Mesenchymal stem cell (in vitro differentiated cells and primary cell): Measurements from ENCODE around the gene PLCB1.
A peak's percentile ranks its signal among the peaks of the same experiment; 100 is the strongest.

Source experiments
- DNase-seq: peaks from one replicate; pipeline ENCODE4 v3.0.0-alpha.2; 2013
- H2AFZ ChIP-seq: one replicate; pipeline ENCODE4 v1.6.1; 2013; ENCODE audit warnings: low read depth, mild to moderate bottlenecking, control low read depth, inconsistent platforms, low read length, moderate library complexity
- H2AK5ac ChIP-seq: 2 replicates; pipeline ENCODE4 v1.6.1; 2013; ENCODE audit warnings: low read length, moderate library complexity, mild to moderate bottlenecking, inconsistent platforms; ENCODE audit not compliant: severe bottlenecking
- H2BK120ac ChIP-seq: one replicate; pipeline ENCODE4 v1.6.1; 2013; ENCODE audit warnings: low read depth, mild to moderate bottlenecking, inconsistent platforms, low read length, moderate library complexity
- H2BK12ac ChIP-seq, 2 experiments: one replicate each; pipeline ENCODE4 v1.6.1; 2013; ENCODE audit warnings: inconsistent platforms in 2 of 2, low read length in 2 of 2, mild to moderate bottlenecking in 2 of 2, moderate library complexity in 2 of 2, control low read depth in 1 of 2
- H2BK15ac ChIP-seq: one replicate; pipeline ENCODE4 v1.6.1; 2013; ENCODE audit warnings: mild to moderate bottlenecking, low read depth, inconsistent platforms; ENCODE audit not compliant: poor library complexity, severe bottlenecking
- H2BK5ac ChIP-seq: 2 replicates; pipeline ENCODE4 v1.6.1; 2013; ENCODE audit warnings: low read depth, mild to moderate bottlenecking, low read length, control low read depth, inconsistent platforms; ENCODE audit not compliant: poor library complexity, severe bottlenecking
- H3K14ac ChIP-seq, 2 experiments: one replicate each; pipeline ENCODE4 v1.6.1; 2013; ENCODE audit warnings: inconsistent platforms in 2 of 2, low read length in 2 of 2, control low read depth in 1 of 2, mild to moderate bottlenecking in 1 of 2, moderate library complexity in 1 of 2
- H3K18ac ChIP-seq, 2 experiments: one replicate each; pipeline ENCODE4 v1.6.1; 2013; ENCODE audit warnings: inconsistent platforms in 2 of 2, low read length in 2 of 2, control low read depth in 1 of 2, low read depth in 1 of 2, mild to moderate bottlenecking in 1 of 2
- H3K23ac ChIP-seq, 2 experiments: one replicate each; pipeline ENCODE4 v1.6.1; 2013; ENCODE audit warnings: inconsistent platforms in 2 of 2, low read length in 2 of 2, mild to moderate bottlenecking in 2 of 2, moderate library complexity in 2 of 2, control low read depth in 1 of 2
- H3K27ac ChIP-seq: 2 replicates; pipeline ENCODE4 v1.5.1; 2013; ENCODE audit warnings: mild to moderate bottlenecking, moderate library complexity, low read length, control low read depth, inconsistent platforms; ENCODE audit not compliant: poor library complexity, severe bottlenecking
- H3K27me3 ChIP-seq, 2 experiments: 2 replicates each; pipeline versions ENCODE4 v1.6.1 to v1.7.0; 2013; ENCODE audit warnings: low read length in 2 of 2, mild to moderate bottlenecking in 2 of 2, moderate library complexity in 2 of 2, control low read depth in 1 of 2, inconsistent platforms in 1 of 2; ENCODE audit not compliant: control insufficient read depth in 1 of 2, insufficient read depth in 1 of 2
- H3K36me3 ChIP-seq, 2 experiments: 2 replicates each; pipeline versions ENCODE4 v1.6.1 to v1.7.0; 2013; ENCODE audit warnings: low read length in 2 of 2, control low read depth in 1 of 2, inconsistent platforms in 1 of 2, low read depth in 1 of 2, mild to moderate bottlenecking in 1 of 2; ENCODE audit not compliant: insufficient read depth in 2 of 2, control insufficient read depth in 1 of 2
- H3K4ac ChIP-seq, 2 experiments: one replicate each; pipeline ENCODE4 v1.6.1; 2013; ENCODE audit warnings: inconsistent platforms in 2 of 2, low read length in 2 of 2, mild to moderate bottlenecking in 2 of 2, moderate library complexity in 2 of 2, control low read depth in 1 of 2, low read depth in 1 of 2
- H3K4me1 ChIP-seq: 2 replicates; pipeline ENCODE4 v1.6.1; 2013; ENCODE audit warnings: low read depth, low read length, control low read depth; ENCODE audit not compliant: control insufficient read depth, insufficient read depth
- H3K4me2 ChIP-seq: 2 replicates; pipeline ENCODE4 v1.6.1; 2013; ENCODE audit warnings: low read length, mild to moderate bottlenecking, inconsistent platforms; ENCODE audit not compliant: poor library complexity, severe bottlenecking
- H3K4me3 ChIP-seq, 2 experiments: 2 replicates each; pipeline versions ENCODE4 v1.5.1 to v1.7.0; 2013; ENCODE audit warnings: low read length in 2 of 2, mild to moderate bottlenecking in 2 of 2, control low read depth in 1 of 2, low read depth in 1 of 2; ENCODE audit not compliant: insufficient read depth in 1 of 2
- H3K79me1 ChIP-seq: replicated peaks from 2 replicates; pipeline ENCODE4 v1.6.1; 2013; ENCODE audit warnings: mild to moderate bottlenecking, control low read depth, low read length, inconsistent platforms; ENCODE audit not compliant: poor library complexity, severe bottlenecking
- H3K9ac ChIP-seq: 2 replicates; pipeline ENCODE4 v1.7.0; 2013; ENCODE audit warnings: mild to moderate bottlenecking, low read length, moderate library complexity
- H3K9me3 ChIP-seq: 2 replicates; pipeline ENCODE4 v1.7.0; 2013; ENCODE audit warnings: mild to moderate bottlenecking, low read length; ENCODE audit not compliant: control insufficient read depth
- H4K8ac ChIP-seq: one replicate; pipeline ENCODE4 v1.6.1; 2013; ENCODE audit warnings: inconsistent platforms, mild to moderate bottlenecking, low read length, moderate library complexity
- H4K91ac ChIP-seq: one replicate; pipeline ENCODE4 v1.6.1; 2013; ENCODE audit warnings: mild to moderate bottlenecking, low read length, inconsistent platforms
- WGBS: methylation state at CpG from one replicate; pipeline ENCODE4 v1.1.7; 2013; ENCODE audit warnings: mixed read lengths; 5-methylcytosine and 5-hydroxymethylcytosine counted together

Gene PLCB1

GRCh38 chr20:8331740-8332412 lies 199.8 kb downstream of the PLCB1 start:
- 89% methylated on average over 6 of the region's 6 CpGs for WGBS

GRCh38 chr20:8334641-8335040 lies 202.6 kb downstream of the PLCB1 start:
- no peaks in the 10 kb centered on the region for H3K79me1 ChIP-seq
- H4K91ac ChIP-seq, result no peak overlapping the region
- H3K4me2 ChIP-seq, result no peak overlapping the region
- no peak overlapping the region for H2AK5ac ChIP-seq
- no peak overlapping the region for H3K23ac ChIP-seq
- WGBS, result 83% methylated on average over 2 of the region's 2 CpGs
- no peak overlapping the region for H2BK12ac ChIP-seq
- H4K8ac ChIP-seq, result no peak overlapping the region
- no peak overlapping the region for H2BK15ac ChIP-seq
- H3K14ac ChIP-seq, result no peak overlapping the region
- no peaks in the 10 kb centered on the region for H3K4me1 ChIP-seq
- no peak overlapping the region for H3K18ac ChIP-seq
- no peak overlapping the region for H2AFZ ChIP-seq
- H3K4me3 ChIP-seq, result no peak overlapping the region
- no peaks in the 10 kb centered on the region for H3K36me3 ChIP-seq
- H2BK5ac ChIP-seq, result no peak overlapping the region
- H2BK120ac ChIP-seq, result no peak overlapping the region
- H3K27me3 ChIP-seq, result no peaks in the 10 kb centered on the region
- no peak overlapping the region for H3K27ac ChIP-seq
- H3K9me3 ChIP-seq, result no peaks in the 10 kb centered on the region
- H3K4ac ChIP-seq, result no peak overlapping the region
- H3K9ac ChIP-seq, result no peak overlapping the region
- DNase-seq, result no peak

More at GRCh38 chr20:8331740-8332412, 199.8 kb downstream of the PLCB1 start:
- Histone ChIP-seq H3K79me1 (no peaks in the 10 kb centered on the region), H2BK120ac (no peak overlapping the region), H2AK5ac (no peak overlapping the region), H3K9ac (no peak overlapping the region), H3K36me3 (no peaks in the 10 kb centered on the region), H2BK12ac (no peak overlapping the region), H3K4me1 (peaks cover under 1% of the 10 kb centered on the region), H3K9me3 (no peaks in the 10 kb centered on the region), H3K4me3 (no peak overlapping the region), H3K4me2 (peak overlapping the region; percentile 24), H2BK15ac (no peak overlapping the region), H3K18ac (no peak overlapping the region), H3K4ac (no peak overlapping the region), H4K8ac (no peak overlapping the region), H2AFZ (no peak overlapping the region), H3K14ac (no peak overlapping the region), H3K27me3 (no peaks in the 10 kb centered on the region), H3K23ac (no peak overlapping the region), H3K27ac (peak overlapping the region; percentile 64), H2BK5ac (no peak overlapping the region), H4K91ac (no peak overlapping the region)
- peak; percentile 18 for DNase-seq

- Histone ChIP-seq H3K14ac (no peak overlapping the region), H3K18ac (no peak overlapping the region), H3K4ac (no peak overlapping the region), H2BK15ac (no peak overlapping the region), H4K8ac (no peak overlapping the region), H4K91ac (no peak overlapping the region), H3K79me1 (no peaks in the 10 kb centered on the region), H2BK120ac (no peak overlapping the region), H2BK12ac (no peak overlapping the region), H3K9me3 (no peaks in the 10 kb centered on the region), H2AFZ (no peak overlapping the region), H3K4me2 (no peak overlapping the region), H3K4me3 (no peak overlapping the region), H3K27ac (no peak overlapping the region), H3K36me3 (no peaks in the 10 kb centered on the region), H3K9ac (no peak overlapping the region), H3K4me1 (no peaks in the 10 kb centered on the region), H2BK5ac (no peak overlapping the region), H3K23ac (no peak overlapping the region), H2AK5ac (no peak overlapping the region), H3K27me3 (no peaks in the 10 kb centered on the region)
- DNase-seq, result no peak
- WGBS, result 100% methylated on average over 1 of the region's 1 CpG
Measured at GRCh38 chr20:8335059-8335458, 203.0 kb downstream of the PLCB1 start.

- no peak overlapping the region for H3K14ac ChIP-seq
- H3K27ac ChIP-seq, result no peak overlapping the region
- H3K27me3 ChIP-seq, result no peaks in the 10 kb centered on the region
- H2BK15ac ChIP-seq, result no peak overlapping the region
- no peak for DNase-seq
- H3K9ac ChIP-seq, result no peak overlapping the region
- H3K4me2 ChIP-seq, result no peak overlapping the region
- H2BK5ac ChIP-seq, result no peak overlapping the region
- H3K4me3 ChIP-seq, result no peak overlapping the region
- no peaks in the 10 kb centered on the region for H3K79me1 ChIP-seq
- no peaks in the 10 kb centered on the region for H3K4me1 ChIP-seq
- H3K18ac ChIP-seq, result no peak overlapping the region
- no peak overlapping the region for H4K8ac ChIP-seq
- no peak overlapping the region for H3K23ac ChIP-seq
- no peaks in the 10 kb centered on the region for H3K36me3 ChIP-seq
- H4K91ac ChIP-seq, result no peak overlapping the region
- 91% methylated on average over 7 of the region's 7 CpGs for WGBS
- H3K9me3 ChIP-seq, result no peaks in the 10 kb centered on the region
- H2AK5ac ChIP-seq, result no peak overlapping the region
- H2AFZ ChIP-seq, result no peak overlapping the region
- H2BK120ac ChIP-seq, result no peak overlapping the region
- no peak overlapping the region for H3K4ac ChIP-seq
- no peak overlapping the region for H2BK12ac ChIP-seq
Measured at GRCh38 chr20:8335495-8336195, 203.6 kb downstream of the PLCB1 start.
